Peyer's patch (tissue), 4 donors: ENCODE data around the gene CDK7.

ENCODE experiments used
- CTCF ChIP-seq, 6 experiments: fragments of 450-650 bp in 4 of 6; fragments of 200-600 bp in 2 of 6; sonication (generic) in 1 of 6; IDR thresholded peaks; one replicate each; pipeline ENCODE4 v1.5.1; 2017 to 2019; ENCODE audit warnings: antibody characterized with exemption in 6 of 6, mild to moderate bottlenecking in 3 of 6, moderate library complexity in 1 of 6
- POLR2A ChIP-seq, 2 donors: fragments of 450-650 bp; IDR thresholded peaks; one replicate each; pipeline ENCODE4 v1.5.1; 2017; ENCODE audit warnings: antibody characterized with exemption in 2 of 2, mild to moderate bottlenecking in 2 of 2, moderate library complexity in 2 of 2

GRCh38 chr5:69268899-69269298 is 34.2 kb downstream of the CDK7 start:
- TF ChIP-seq CTCF (IDR thresholded peaks at IDR 0.05) (no peak), POLR2A (IDR thresholded peaks at IDR 0.05) (no peak)
